Stimulated activated CD4-positive, alpha-beta T cell treated with anti-CD3 and anti-CD28 coated beads, Interleukin-12 subunit alpha, Interleukin-12 subunit beta, amount 100 ng/mL, for 48 hours (primary cell): ENCODE results near the gene TLE4.

Experiments used
- DNase-seq, 3 donors: peaks; one replicate each; pipeline ENCODE4 v3.0.0-alpha.2; 2020; ENCODE audit warnings: low read depth in 2 of 3, low spot score in 1 of 3

TLE4 gene

GRCh38 chr9:79765466-79765865 lies 193.7 kb downstream of the TLE4 start:
- no peak for DNase-seq

GRCh38 chr9:79766091-79766490 lies 194.3 kb downstream of the TLE4 start:
- no peak for DNase-seq

DNA sequence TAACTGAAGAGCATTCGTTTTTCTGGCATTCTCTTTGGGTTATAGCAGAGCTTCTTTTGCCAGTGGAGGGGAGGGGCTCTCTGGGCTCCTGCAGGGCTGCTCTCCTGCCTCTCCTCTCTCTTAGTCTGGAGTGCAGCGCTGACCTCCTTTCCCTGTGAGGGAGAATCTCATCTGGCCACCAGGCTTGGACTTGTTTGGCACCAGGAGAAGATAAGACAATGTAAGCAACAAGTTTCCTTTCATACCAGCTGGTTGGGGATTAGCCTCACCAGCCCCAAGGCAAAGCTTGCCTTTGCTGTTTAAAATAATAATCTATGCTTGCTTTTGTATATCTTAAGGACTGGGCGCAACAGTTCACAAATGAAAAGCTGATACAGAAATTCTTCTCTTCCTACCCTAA lies 196.4 kb downstream of the TLE4 start:
- no peak for DNase-seq

GRCh38 chr9:79769476-79770275 lies 197.9 kb downstream of the TLE4 start:
- DNase-seq: no peak

DNA sequence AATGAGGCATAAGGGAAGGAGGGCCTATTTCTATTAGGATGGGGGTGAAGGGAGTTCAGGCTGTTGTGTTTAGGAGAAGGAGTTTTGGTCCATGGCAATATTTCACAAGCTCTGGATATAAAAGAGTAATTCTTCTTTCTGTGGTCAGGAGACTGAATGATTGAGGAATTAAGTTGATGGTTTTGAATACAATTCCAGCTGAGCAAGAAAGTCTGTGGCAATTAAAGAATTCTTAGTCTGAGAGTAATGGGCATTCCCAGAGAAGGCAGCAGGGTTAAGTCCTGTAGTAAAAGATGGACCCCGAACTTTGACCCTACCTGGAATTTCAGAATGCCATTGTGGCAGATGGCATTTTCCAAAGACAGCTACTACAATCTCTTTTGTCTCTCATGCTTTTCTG lies 202.6 kb downstream of the TLE4 start:
- DNase-seq: no peak
